Osteocyte (in vitro differentiated cells): Measurements from ENCODE around the gene CNBD2. TPM values are rescaled to one million over a fixed set of nuclear protein-coding genes. Genes with fewer than 3 reads are reported as not detected.

ENCODE experiments used
- DNase-seq: peaks from one replicate; pipeline ENCODE4 v3.0.0; 2021; ENCODE audit warnings: mixed read lengths; ENCODE audit not compliant: unreplicated experiment; ENCODE audit errors: extremely low spot score
- H3K27ac Mint-ChIP-seq: one replicate; pipeline ENCODE4 v1.8.0; 2021; ENCODE audit warnings: mild to moderate bottlenecking, mixed read lengths; ENCODE audit not compliant: unreplicated experiment
- H3K27me3 Mint-ChIP-seq: one replicate; pipeline ENCODE4 v1.8.0; 2021; ENCODE audit warnings: mixed read lengths; ENCODE audit not compliant: unreplicated experiment
- H3K36me3 Mint-ChIP-seq: one replicate; pipeline ENCODE4 v1.8.0; 2021; ENCODE audit warnings: mixed read lengths; ENCODE audit not compliant: unreplicated experiment
- H3K4me1 Mint-ChIP-seq: one replicate; pipeline ENCODE4 v1.8.0; 2021; ENCODE audit warnings: mixed read lengths; ENCODE audit not compliant: unreplicated experiment
- H3K4me3 Mint-ChIP-seq: one replicate; pipeline ENCODE4 v1.8.0; 2021; ENCODE audit warnings: mild to moderate bottlenecking, moderate library complexity, mixed read lengths; ENCODE audit not compliant: unreplicated experiment
- H3K9me3 Mint-ChIP-seq: one replicate; pipeline ENCODE4 v1.8.0; 2021; ENCODE audit warnings: mixed read lengths; ENCODE audit not compliant: unreplicated experiment
- CTCF ChIP-seq: fragments of 200-600 bp; sonication (generic); IDR thresholded peaks from 2 replicates; pipeline ENCODE4 v1.5.0; 2021; ENCODE audit warnings: antibody characterized with exemption, mild to moderate bottlenecking, moderate library complexity
- total RNA-seq: library from RNA; stranded (reverse); gene quantifications from 2 replicates; pipeline ENCODE4 v1.2.1, GENCODE V29; 2021

Gene CNBD2
- total RNA-seq, 1 donor from 2014 or later = 4.6 TPM

- Mint-ChIP-seq H3K9me3 (no peaks in the 10 kb centered on the region), H3K4me1 (peaks cover 17% of the 10 kb centered on the region), H3K4me3 (peak overlapping the region; percentile 99), H3K27me3 (no peaks in the 10 kb centered on the region), H3K36me3 (peaks cover 6% of the 10 kb centered on the region), H3K27ac (peak overlapping the region; percentile 100)
- no peak for TF ChIP-seq CTCF
- no peak for DNase-seq
Measured at GRCh38 chr20:35952480-35953386, 15.7 kb upstream of the CNBD2 start.

GRCh38 chr20:35953387-35954199 is 14.8 kb upstream of the CNBD2 start:
- Mint-ChIP-seq H3K27ac (peak overlapping the region; percentile 100), H3K36me3 (peaks cover 3% of the 10 kb centered on the region), H3K9me3 (no peaks in the 10 kb centered on the region), H3K27me3 (no peaks in the 10 kb centered on the region), H3K4me3 (peak overlapping the region; percentile 99), H3K4me1 (peaks cover 17% of the 10 kb centered on the region)
- no peak for TF ChIP-seq CTCF
- peak; percentile 88 for DNase-seq

- H3K9me3 Mint-ChIP-seq = no peaks in the 10 kb centered on the region
- peaks cover 5% of the 10 kb centered on the region for H3K36me3 Mint-ChIP-seq
- peak; percentile 99 for TF ChIP-seq CTCF
- H3K4me3 Mint-ChIP-seq = peak within 1 kb of the TSS; percentile 99
- H3K27me3 Mint-ChIP-seq = no peaks in the 10 kb centered on the region
- peaks cover 17% of the 10 kb centered on the region for H3K4me1 Mint-ChIP-seq
- peak; percentile 99 for DNase-seq
- H3K27ac Mint-ChIP-seq = peak within 1 kb of the TSS; percentile 100
Measured at GRCh38 chr20:35954200-35954906, 14.0 kb upstream of the CNBD2 start, which contains the start of gene SCAND1. TSS of gene SCAND1 (minus strand) at chr20:35954502. CDS start at chr20:35954284, 218 bp downstream.

- no peak for TF ChIP-seq CTCF
- Mint-ChIP-seq H3K9me3 (no peaks in the 10 kb centered on the region), H3K4me3 (peak overlapping the region; percentile 99), H3K27me3 (no peaks in the 10 kb centered on the region), H3K36me3 (peaks cover 5% of the 10 kb centered on the region), H3K4me1 (peaks cover 17% of the 10 kb centered on the region), H3K27ac (peak overlapping the region; percentile 100)
- DNase-seq = no peak
Measured at GRCh38 chr20:35954907-35955251, 13.5 kb upstream of the CNBD2 start.
